Esophagus muscularis mucosa (tissue), 4 donors: ENCODE measurements around the gene LRP8. TPM values are rescaled to one million over a fixed set of nuclear protein-coding genes. Genes with fewer than 3 reads are reported as not detected.

Experiments used
- DNase-seq: peaks from one replicate; pipeline ENCODE4 v3.0.0-alpha.2; 2017; ENCODE audit errors: extremely low spot score
- H3K27ac ChIP-seq, 4 donors: fragments of 200-600 bp; sonication (generic); replicated peaks in 1 of 4; 1 replicate in 3 of 4; 2 replicates in 1 of 4; pipeline ENCODE4 v1.5.1; 2016 to 2019; ENCODE audit warnings: mild to moderate bottlenecking in 1 of 4
- H3K27me3 ChIP-seq, 4 donors: fragments of 200-600 bp; sonication (generic); one replicate each; pipeline versions ENCODE4 v1.5.1 to v1.6.0; 2016 to 2019
- H3K36me3 ChIP-seq, 4 donors: fragments of 200-600 bp; sonication (generic); one replicate each; pipeline ENCODE4 v1.5.1; 2016 to 2019
- H3K4me1 ChIP-seq, 4 donors: fragments of 200-600 bp; sonication (generic); one replicate each; pipeline ENCODE4 v1.5.1; 2016 to 2019
- H3K4me3 ChIP-seq, 4 donors: fragments of 200-600 bp; sonication (generic); 1 replicate in 2 of 4; 2 replicates in 2 of 4; pipeline ENCODE4 v1.5.1; 2016 to 2019; ENCODE audit warnings: mild to moderate bottlenecking in 4 of 4, moderate library complexity in 1 of 4
- H3K9me3 ChIP-seq, 4 donors: fragments of 200-600 bp; sonication (generic); 1 replicate in 3 of 4; 2 replicates in 1 of 4; pipeline ENCODE4 v1.5.1; 2016 to 2019
- CTCF ChIP-seq, 3 experiments: fragments of 200-600 bp in 2 of 3; fragments of 450-650 bp in 1 of 3; sonication (generic) in 2 of 3; IDR thresholded peaks; one replicate each; pipeline ENCODE4 v1.5.1; 2017 to 2019; ENCODE audit warnings: antibody characterized with exemption in 3 of 3, mild to moderate bottlenecking in 2 of 3, moderate library complexity in 1 of 3
- EP300 ChIP-seq: sonication (generic); formaldehyde crosslinking; IDR thresholded peaks from one replicate; pipeline ENCODE4 v1.6.1; 2017; ENCODE audit warnings: antibody characterized with exemption
- POLR2A ChIP-seq: fragments of 450-650 bp; IDR thresholded peaks from one replicate; pipeline ENCODE4 v1.6.1; 2017; ENCODE audit warnings: antibody characterized with exemption, moderate library complexity, mild to moderate bottlenecking, low read depth
- POLR2AphosphoS5 ChIP-seq, 2 donors: sonication (generic); formaldehyde crosslinking; IDR thresholded peaks; one replicate each; pipeline ENCODE4 v1.6.1; 2017; ENCODE audit warnings: antibody characterized with exemption in 2 of 2
- WGBS: methylation state at CpG from one replicate; pipeline ENCODE4 v1.1.5; 2018; 5-methylcytosine and 5-hydroxymethylcytosine counted together
- intact Hi-C: fragments of 100-400 bp; cut with DNase I; formaldehyde crosslinking; loops from one replicate; pipeline ENCODE4 v1.15.1; 2023
- total RNA-seq, 4 donors: library from RNA; depleted of rRNA; stranded (reverse); fragments of >200 nt; gene quantifications; one replicate each; pipeline versions ENCODE4 v1.1.0 to v1.2.1, GENCODE V29; 2016

Gene LRP8
- total RNA-seq, 4 donors from 2014 or later = 0.83 to 6.0 (median 1.9) TPM

- no peak for TF ChIP-seq CTCF (IDR thresholded peaks at IDR 0.05)
- TF ChIP-seq POLR2A = no peak
- TF ChIP-seq EP300 = no peak
- TF ChIP-seq POLR2AphosphoS5 (IDR thresholded peaks at IDR 0.05) = no peak
- Histone ChIP-seq H3K27ac (no peak overlapping the region), H3K36me3 (no peaks in the 10 kb centered on the region), H3K4me3 (no peak overlapping the region), H3K4me1 (no peaks in the 10 kb centered on the region), H3K9me3 (no peaks in the 10 kb centered on the region), H3K27me3 (peaks cover 0 to 39% (median 0%) of the 10 kb centered on the region in 4 donors)
- WGBS = 74% methylated on average over 13 of the region's 13 CpGs
- DNase-seq = no peak
- intact Hi-C loops = no loop called here
These were observed 47.6 kb upstream of the LRP8 start for GRCh38 chr1:53375440-53375839.

- TF ChIP-seq POLR2AphosphoS5 (IDR thresholded peaks at IDR 0.05) (no peak), CTCF (IDR thresholded peaks at IDR 0.05) (no peak), EP300 (no peak), POLR2A (no peak)
- Histone ChIP-seq H3K9me3 (no peaks in the 10 kb centered on the region), H3K27me3 (peaks cover 0 to 38% (median 0%) of the 10 kb centered on the region in 4 donors), H3K4me1 (no peaks in the 10 kb centered on the region), H3K36me3 (no peaks in the 10 kb centered on the region), H3K27ac (no peak overlapping the region), H3K4me3 (no peak overlapping the region)
- WGBS = 95% methylated on average over 11 of the region's 11 CpGs
- DNase-seq = peak; percentile 66
- intact Hi-C loops = no loop called here
These were observed 45.4 kb upstream of the LRP8 start for GRCh38 chr1:53373246-53373645.

GRCh38 chr1:53372501-53372951, 44.7 kb upstream of the LRP8 start:
- no peak overlapping the region for H3K4me3 ChIP-seq
- H3K27me3 ChIP-seq = peaks cover 0 to 38% (median 0%) of the 10 kb centered on the region in 4 donors
- H3K9me3 ChIP-seq = no peaks in the 10 kb centered on the region
- H3K4me1 ChIP-seq = no peaks in the 10 kb centered on the region
- no peak for TF ChIP-seq POLR2AphosphoS5 (IDR thresholded peaks at IDR 0.05)
- intact Hi-C loops = no loop called here
- 94% methylated on average over 6 of the region's 6 CpGs for WGBS
- H3K36me3 ChIP-seq = no peaks in the 10 kb centered on the region
- H3K27ac ChIP-seq = no peak overlapping the region
- DNase-seq = no peak

GRCh38 chr1:53371851-53372250, 44.0 kb upstream of the LRP8 start:
- DNase-seq = peak; percentile 81
- Histone ChIP-seq H3K9me3 (no peaks in the 10 kb centered on the region), H3K27ac (no peak overlapping the region), H3K4me3 (no peak overlapping the region), H3K4me1 (no peaks in the 10 kb centered on the region), H3K36me3 (no peaks in the 10 kb centered on the region), H3K27me3 (peaks cover 0 to 37% (median 0%) of the 10 kb centered on the region in 4 donors)
- no peak for TF ChIP-seq EP300
- no peak for TF ChIP-seq CTCF (IDR thresholded peaks at IDR 0.05)
- no peak for TF ChIP-seq POLR2A
- TF ChIP-seq POLR2AphosphoS5 (IDR thresholded peaks at IDR 0.05) = no peak
- intact Hi-C loops = no loop called here
- 84% methylated on average over 5 of the region's 5 CpGs for WGBS

GRCh38 chr1:53371121-53371666, 43.3 kb upstream of the LRP8 start:
- H3K27ac ChIP-seq = no peak overlapping the region
- no peaks in the 10 kb centered on the region for H3K36me3 ChIP-seq
- H3K27me3 ChIP-seq = peaks cover 0 to 31% (median 0%) of the 10 kb centered on the region in 4 donors
- DNase-seq = peak; percentile 85
- TF ChIP-seq POLR2AphosphoS5 (IDR thresholded peaks at IDR 0.05) (no peak), CTCF (IDR thresholded peaks at IDR 0.05) (no peak), POLR2A (no peak), EP300 (no peak)
- H3K4me1 ChIP-seq = no peaks in the 10 kb centered on the region
- no peaks in the 10 kb centered on the region for H3K9me3 ChIP-seq
- WGBS = 64% methylated on average over 5 of the region's 15 CpGs
- intact Hi-C loops = no loop called here
- H3K4me3 ChIP-seq = no peak overlapping the region
